HG03280 (cell line): Measurements from ENCODE around the gene APOA1.

Experiments
- ATAC-seq: cut with Tn5 transposase; IDR thresholded peaks from one replicate; pipeline ENCODE4 v1.9.1; 2021; ENCODE audit warnings: mild to moderate bottlenecking, moderate library complexity; ENCODE audit not compliant: unreplicated experiment

APOA1 gene

DNA sequence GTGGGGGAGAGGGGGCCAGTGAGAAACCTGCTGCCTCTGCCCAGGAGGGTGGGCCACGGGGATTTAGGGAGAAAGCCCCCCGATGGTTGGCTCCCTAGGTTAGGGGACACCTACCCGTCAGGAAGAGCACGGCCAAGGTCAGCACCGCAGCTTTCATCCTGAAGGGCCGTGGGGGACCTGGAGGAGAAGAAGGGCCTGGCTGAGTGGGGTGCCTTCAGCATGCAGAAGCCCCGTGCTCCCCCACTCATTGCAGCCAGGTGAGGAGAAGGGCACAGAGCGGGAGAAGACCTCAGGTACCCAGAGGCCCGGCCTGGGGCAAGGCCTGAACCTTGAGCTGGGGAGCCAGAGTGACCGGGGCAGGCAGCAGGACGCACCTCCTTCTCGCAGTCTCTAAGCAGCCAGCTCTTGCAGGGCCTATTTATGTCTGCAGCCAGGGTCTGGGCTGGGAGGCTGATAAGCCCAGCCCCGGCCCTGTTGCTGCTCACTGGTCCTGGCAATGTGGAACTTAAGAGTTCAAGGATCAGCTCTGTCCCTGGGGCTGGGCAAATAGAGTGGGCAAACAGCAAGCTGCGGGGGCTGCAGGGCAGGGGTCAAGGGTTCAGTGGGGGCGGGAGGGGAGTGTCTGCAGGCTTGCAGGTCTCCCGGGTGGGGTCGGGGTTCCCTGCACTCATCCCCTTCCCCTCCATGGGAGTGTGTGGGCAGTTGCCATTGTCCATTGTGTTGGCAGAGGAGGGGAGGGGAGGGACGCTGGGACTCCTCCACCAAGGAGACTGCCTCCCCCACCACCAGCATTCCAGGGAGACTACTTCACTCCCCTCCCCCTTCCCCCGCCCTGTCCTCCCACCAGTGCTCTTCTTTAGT lies at the start of gene APOA1:
TSS of gene APOA1 (minus strand) at position 392 of the 861 bp plus-strand sequence. CDS start at position 157, 235 bp downstream.
- ATAC-seq, result no peak

DNA sequence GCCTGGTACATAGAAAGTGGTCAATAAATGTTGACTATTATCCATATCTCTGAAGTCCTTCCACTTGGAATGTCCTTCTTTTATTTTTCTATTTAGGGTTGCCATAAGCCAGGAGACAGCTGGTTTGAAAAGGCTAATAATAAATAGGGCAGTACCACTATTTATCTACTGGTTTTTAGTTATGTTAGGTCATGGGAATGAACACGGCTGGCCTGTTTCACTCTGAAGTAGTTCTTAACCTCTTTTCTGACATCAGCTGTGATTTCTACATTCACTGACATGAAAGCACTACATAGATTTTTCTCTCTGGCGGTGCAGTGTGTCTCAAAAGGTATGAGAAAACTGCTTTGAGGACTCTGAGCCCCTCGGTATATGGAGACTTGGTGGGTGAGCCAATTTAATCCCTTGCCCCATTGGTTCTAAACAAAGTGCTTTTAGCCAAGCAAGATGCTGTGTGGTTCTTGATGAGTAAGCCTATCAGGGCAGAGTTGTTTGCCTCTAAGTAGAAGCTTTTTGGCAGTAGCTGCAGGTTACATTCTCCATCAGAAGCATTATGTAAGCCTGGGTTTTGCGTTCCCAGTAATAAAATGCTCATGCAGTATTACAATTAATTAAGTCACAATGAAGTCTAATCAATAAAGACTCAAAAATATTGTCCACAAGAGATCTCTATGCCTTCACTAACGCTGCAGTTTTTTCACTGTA lies 48.7 kb upstream of the APOA1 start:
- ATAC-seq, result no peak

DNA sequence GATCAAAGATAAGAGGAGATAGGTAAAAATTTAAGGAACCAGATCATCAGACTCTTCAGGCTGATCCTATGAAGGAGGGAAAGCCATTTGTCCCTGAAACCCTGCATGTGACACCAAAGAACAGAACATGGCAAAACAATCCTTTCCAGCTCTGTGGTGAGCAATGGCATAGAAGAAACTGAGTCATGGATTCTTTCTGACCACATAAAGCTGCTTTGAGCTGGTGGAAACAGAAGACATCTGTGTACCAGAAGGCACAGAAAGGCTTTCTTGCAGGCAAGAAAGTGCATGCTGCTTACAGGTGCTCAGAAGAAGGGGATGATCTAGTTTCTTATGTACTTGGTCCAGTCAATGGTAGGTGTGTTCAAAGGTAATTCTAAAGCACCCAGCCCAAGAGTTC lies 45.0 kb upstream of the APOA1 start:
- ATAC-seq, result no peak

DNA sequence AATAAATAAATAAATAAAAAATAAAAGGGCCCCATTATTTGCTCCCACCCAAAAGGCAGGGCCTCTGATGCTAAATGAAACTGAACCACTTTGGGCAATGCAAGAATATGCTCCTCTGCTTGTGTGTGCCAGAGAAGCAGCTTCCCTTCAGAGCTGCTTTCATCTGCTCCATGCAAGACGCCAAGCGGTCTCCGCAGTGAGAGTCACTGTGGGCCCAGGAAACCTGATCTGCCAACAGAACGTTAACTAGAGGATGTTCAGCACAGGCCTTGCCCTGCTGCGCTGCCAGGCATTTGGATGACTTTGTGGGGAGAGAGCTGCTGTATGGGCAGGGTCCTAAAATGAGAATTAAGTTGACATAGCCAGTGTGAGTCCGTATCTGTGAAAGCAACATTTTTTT lies 43.7 kb upstream of the APOA1 start:
- ATAC-seq, result no peak

DNA sequence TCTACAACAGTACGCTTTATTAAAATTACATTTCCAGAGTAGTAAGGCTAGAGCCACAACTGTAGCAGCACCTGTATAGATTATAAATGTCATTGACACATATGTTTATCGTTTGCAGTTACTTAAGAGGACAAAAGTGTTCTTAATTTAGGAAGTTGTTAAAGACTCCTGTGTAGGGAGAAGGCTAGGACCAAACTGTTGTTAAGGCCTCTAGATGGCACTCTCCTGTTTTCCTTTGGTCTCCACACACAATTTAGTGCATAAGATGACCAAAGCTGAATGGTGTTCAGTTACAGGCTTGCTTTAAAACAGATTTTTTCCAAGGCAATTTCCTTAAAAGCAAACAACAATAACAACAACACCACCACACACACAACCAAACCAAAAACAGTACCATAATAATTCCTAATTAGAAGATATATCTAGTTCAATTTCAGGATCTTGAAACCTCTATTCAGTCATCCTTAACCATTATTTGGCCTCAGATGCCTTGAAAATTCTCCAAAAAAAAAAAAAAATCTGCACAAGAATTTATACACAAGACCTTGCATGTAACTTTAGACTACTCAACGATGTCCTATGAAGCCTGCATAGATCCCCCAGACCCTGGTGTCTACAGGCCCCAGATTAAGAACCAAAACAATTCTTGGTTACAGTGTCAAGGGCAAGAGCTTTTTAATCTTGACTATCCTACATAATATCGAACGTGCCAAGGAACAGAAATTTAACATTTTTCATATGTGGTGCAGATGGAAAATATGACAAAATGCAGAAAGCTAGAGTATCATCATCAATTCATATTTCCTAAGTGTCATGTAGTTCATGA lies 42.6 kb upstream of the APOA1 start:
- no peak for ATAC-seq

DNA sequence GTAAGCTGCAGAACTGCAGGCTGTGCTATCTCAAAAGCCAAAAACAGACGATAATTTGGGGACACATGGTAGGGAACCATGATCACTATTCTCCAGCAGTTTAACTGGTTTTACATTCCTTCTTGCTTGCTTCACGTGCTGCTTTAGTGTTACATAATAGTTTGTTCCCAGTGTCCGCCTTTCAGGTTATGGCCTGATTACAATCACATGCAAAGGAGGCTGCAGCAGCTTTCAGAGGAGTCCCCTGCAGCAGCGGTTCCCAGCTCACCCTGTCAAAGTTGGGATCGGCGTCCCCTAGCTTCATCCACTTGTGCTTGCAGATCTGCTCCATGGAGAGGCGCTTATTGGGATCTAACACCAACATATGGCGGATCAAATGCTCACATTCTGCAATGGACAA lies 39.2 kb upstream of the APOA1 start:
- no peak for ATAC-seq

DNA sequence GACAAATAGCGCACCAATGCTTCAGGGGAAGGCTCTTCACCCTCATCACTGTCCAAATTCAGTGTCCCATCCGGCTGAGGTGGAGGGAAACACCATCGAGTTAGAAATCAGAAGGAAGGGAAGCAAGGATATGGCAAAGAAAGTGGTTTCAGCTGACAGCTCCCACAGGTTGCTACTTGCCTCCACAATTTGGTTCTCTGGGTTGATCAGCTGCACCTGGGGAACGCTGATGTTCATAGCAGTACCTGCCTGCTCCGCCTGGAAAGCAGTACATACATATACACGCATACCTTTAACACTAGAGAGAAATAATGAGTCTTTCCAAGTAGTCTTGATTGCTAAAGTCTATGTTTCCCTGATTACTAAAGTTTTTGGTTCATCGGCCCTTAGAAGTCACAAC lies 37.8 kb upstream of the APOA1 start:
- no peak for ATAC-seq

DNA sequence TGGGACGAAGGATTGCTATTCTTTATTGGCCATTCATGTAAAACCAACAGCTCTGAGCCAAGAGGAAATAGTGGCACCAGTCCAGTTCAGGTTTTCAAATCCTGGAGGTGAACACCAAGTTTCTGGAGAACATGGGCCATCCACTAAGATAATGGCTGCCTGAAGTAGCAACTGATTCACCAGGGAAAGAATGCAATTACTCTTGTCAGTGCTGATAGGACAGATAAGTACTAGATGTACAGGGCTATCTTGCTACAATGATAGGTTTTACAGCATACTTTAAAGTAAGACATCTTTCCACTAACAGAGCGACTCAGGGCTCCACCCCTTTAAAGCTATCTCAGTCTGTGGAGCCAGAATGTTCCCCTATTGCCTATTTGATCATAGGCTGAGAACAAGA lies 36.8 kb upstream of the APOA1 start:
- ATAC-seq, result no peak

DNA sequence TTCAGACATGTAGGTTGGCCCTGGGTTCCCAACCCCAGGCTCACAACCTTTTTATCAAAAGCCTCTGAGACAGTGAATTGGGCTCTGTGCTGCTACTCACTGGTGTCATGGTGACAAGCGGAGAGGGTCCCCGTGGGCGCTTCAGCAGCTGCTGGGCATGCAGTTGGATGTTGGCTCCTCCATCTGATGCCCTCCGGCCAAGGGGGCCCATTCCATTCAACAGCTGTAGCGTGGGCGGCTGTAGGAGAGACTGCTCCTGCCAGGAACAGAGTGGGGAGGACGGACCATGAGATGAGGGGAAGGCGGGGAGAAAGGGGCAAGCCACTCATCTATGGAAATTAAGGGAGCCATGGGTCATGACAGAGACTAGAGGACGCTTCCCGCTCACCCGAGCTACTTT lies 36.0 kb upstream of the APOA1 start:
- no peak for ATAC-seq

DNA sequence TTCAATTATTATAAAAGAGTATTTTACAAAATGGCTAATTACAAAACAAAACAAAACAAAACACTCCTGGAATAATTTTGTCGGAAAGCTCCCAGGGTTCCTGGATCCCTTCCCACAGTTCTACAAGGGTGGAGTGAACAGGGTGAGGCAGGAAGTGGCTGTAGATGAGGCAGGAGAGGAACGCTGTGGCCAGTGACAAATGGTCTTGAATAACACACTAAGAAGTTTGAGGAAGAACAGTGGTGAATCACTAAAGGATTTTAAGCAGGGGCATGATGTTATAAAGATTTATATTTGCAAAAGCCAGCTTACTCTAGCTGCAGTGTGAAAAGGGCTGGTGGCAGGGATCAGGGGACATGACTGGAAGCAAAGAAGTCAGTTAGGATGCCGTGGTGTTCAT lies 33.8 kb upstream of the APOA1 start:
- no peak for ATAC-seq

DNA sequence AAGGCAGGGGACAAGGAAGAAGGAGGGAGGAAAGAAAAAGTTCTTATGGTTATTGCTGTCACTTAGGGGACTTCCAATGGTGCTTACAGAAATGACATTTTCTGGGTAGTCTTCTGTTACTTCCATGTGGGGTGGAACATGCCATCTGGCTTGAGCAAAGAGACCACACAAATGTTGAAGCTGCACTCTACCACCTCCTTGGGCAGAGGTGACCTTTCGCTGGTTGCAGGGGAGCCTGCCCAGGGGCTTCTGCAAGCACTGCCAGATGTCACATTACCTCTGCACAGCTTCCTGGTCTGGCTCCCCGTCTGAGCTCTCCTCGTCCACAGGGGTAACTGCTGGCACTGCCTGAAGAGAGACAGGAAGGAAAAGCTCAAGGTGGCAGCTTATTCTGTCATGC lies 32.6 kb upstream of the APOA1 start:
- ATAC-seq, result no peak

DNA sequence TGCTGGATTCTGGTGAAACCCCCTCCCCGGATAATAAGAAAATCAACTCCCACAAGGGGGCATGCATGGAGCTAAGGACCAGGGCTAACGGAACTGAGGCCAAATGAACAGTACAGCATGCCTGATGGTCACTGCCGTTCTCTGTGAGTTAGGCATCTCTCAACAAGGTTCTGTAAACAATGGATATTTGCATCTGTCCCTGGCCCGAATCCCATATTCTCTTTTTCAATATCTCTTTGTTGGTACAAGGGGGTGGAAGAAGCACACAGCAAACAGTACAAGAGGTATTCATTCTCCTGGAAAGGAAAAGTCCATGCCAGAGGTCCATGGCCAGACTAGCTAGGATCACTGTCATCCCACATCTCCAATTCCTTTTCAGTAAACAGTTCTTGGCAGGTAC lies 32.2 kb upstream of the APOA1 start:
- ATAC-seq, result no peak

DNA sequence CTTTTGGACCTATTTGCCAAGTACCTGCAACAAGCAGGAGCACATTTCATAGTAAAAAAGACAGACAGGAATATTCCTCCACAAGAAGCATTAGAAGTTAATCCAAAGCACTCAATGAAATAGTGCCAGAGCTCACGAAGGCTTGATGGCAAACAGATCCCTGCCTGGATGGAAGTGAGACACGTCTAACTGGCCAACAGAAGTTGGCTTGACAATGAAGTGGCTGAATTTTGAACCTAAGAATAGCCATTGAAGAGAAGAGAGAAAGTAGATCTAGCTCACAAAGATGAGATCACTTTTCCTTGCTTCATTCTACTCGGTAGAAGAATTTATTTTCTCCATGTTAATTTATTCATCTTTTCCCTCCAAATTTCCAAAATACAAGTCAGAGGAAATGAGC lies 30.6 kb upstream of the APOA1 start:
- ATAC-seq, result no peak

DNA sequence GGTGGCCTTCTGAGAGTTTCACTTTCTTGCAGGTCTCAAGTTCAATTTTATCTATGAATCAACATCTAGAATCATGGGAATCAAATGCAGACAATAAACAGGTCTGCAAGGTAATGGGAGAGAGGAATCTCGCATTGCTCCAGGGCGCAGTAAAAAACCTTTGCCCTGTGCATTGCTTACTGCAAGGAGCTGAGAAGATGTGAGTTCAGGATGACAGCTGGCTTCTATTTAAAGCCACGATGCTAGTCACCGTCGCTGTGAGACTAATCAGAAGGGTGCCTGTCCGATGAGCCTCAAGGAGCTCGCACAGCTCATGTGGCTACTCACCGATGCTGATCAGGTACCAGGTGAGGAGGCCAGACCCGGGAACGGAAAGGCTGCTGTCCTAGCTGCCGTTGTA lies 30.2 kb upstream of the APOA1 start:
- no peak for ATAC-seq

DNA sequence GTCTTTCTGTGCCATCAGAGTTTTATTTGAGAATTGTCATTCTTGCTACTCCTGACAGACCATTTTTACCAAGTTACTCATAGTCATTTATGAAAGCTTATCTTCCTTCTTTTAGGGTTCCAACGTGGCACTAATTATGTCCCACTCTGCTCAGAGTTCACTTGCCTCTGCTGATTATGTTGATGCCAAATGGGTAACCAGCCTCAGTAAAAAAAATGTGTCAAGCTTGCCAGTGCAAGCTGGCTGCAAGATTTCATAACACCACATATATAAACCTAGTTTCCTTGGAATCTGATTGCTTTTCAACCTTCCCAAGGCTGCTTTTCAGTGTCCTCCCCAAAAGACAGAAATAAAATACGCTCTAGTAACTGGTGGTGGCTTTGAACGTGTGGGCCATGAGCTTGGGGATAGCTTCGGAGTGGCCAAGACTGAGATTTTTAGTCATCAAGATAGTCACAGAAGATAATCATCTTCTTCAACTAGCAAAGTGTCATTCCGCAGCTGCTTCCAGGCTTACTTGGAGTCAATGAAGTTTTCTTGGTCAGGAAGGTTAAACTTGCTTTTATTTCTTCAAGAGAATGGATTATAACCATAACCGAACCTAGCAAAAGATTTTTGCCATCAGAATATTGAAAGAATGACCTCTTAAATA lies 29.5 kb upstream of the APOA1 start:
- no peak for ATAC-seq

DNA sequence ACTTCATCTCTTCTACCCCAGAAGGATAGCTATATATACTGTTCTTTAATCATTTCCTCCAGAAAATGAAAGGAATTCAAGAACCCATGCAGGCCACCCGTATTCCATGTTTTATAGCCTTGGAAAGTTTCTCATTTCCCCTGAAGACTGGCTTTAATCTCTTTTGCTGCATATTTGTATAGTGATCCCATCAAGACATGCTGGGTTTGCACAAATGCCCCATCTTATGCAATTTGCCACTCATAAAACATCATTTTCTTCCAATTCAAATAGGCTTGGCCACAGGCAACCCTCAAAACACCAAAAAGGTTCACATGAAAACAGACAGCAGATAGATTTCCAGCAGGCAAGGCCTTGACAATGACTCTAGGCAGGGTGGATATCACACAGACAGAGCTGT lies 28.3 kb upstream of the APOA1 start:
- no peak for ATAC-seq

DNA sequence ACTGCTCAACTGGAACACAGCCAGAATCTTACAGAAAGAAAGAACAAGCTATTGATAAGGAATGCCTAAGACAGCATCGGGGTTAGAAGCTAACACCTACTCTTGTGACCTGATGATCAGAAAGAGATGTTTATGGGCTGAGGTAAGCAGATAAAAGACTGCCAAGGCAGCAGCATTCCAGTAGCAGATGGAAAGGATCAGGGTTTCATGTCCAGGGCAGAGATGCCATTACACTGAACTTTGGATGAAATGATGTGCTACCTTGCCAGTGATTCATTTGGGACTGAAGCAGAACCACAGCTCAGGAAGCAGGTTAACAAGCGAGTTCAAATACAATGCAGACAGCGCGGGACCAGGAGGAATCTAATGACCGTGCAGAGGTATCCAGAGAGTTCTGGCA lies 27.1 kb upstream of the APOA1 start:
- no peak for ATAC-seq

DNA sequence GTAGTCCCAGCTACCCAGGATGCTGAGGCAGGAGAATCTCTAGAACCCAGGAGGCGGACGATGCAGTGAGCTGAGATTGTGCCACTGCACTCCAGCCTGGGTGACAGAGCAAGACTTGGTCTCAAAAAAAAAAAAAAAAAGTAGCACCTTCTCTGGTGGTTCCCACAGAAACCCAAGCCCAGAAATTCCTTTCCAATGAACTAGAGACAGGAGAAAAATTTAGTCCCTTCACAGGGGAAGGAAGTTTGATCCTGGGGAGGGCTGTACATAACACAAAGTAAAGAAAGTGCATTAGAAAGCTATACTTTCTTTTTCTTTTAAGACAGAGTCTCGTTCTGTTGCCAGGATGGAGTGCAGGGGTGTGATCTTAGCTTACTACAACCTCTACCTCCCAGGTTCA lies 25.5 kb upstream of the APOA1 start:
- no peak for ATAC-seq

DNA sequence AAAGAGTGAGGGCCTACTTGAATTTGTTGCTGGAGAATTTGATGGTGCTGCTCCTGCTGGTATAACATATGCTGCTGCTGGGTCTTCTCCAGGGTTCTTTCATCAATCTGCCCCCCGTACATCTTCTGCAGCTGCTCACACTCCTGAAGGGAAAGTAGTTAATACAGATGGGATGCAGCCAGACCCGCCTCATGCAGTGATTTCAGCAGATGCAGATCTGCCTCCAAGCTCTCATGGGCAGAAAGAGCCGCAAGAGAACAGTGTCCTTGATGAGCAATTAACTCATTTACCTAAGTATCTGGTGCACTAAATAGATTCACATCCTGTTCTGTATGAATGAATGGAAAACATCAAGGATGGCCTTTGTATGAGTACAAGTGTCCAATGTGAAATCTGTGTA lies 24.8 kb upstream of the APOA1 start:
- no peak for ATAC-seq

DNA sequence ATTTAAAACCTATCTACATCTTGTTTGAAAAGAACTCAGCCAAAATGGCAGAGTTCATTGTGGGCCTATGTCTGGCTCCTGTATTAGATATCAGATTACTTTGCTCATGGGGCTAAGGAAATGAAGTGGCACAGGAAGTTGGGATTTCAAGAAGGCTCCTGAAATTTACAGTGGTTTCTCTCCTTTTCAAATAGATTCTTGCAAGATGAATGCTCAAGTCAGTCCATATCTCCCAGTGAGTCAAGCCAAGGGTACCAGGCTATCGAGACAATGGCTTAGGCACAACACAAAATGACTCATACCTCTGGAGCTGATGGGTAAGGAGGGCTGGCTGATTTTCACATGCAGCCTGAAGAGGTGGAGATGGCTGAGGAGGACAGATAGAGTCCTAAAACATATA lies 24.1 kb upstream of the APOA1 start:
- no peak for ATAC-seq

DNA sequence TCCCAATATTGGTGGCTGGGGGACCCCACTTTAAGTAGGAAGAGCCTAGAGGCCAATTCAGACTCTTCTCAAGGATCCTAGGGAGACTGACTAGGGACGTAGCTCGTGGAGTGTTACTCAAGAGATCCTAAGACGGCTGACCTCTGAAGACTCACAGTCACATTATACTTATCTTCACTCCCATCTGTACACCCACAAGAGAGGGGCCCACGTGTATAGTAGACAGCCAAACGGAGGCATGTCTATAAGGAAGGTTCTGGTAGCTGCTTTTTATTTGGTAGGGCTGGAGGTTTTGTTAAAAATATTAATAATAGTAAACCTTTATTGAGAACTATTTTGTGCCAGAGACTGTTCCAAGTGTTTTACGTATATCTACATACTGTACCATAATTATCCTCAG lies 22.9 kb upstream of the APOA1 start:
- ATAC-seq, result no peak
